Mucosa of descending colon (tissue), 3 donors: ENCODE measurements around the gene LEPR. TPM values are rescaled to one million over a fixed set of nuclear protein-coding genes. Genes with fewer than 3 reads are reported as not detected.
"Not testable (repeated sequence)": the region's sequence is repeated elsewhere in the genome, so short reads cannot be mapped to it uniquely, and the experiment has no call there.

ENCODE experiments used
- ATAC-seq: fragments of 200-7000 bp; cut with Tn5 transposase; one replicate; pipeline ENCODE4 v1.9.1; 2020; ENCODE audit warnings: mild to moderate bottlenecking, moderate library complexity
- DNase-seq, 3 donors: peaks; one replicate each; pipeline ENCODE4 v3.0.0-alpha.2; 2020
- H3K36me3 ChIP-seq: fragments of 200-600 bp; one replicate; pipeline ENCODE4 v1.8.0; 2021; ENCODE audit warnings: low read depth, mild to moderate bottlenecking
- H3K4me1 ChIP-seq: fragments of 200-600 bp; one replicate; pipeline ENCODE4 v1.8.0; 2021; ENCODE audit warnings: low read depth, mild to moderate bottlenecking
- H3K4me3 ChIP-seq: fragments of 200-600 bp; one replicate; pipeline ENCODE4 v1.8.0; 2021; ENCODE audit warnings: mild to moderate bottlenecking
- H3K9me3 ChIP-seq: fragments of 200-600 bp; one replicate; pipeline ENCODE4 v1.8.0; 2021; ENCODE audit warnings: mild to moderate bottlenecking
- CTCF ChIP-seq: fragments of 200-600 bp; IDR thresholded peaks from one replicate; pipeline ENCODE4 v1.8.0; 2022; ENCODE audit warnings: antibody characterized with exemption, mild to moderate bottlenecking
- intact Hi-C, 2 donors: fragments of 100-400 bp; cut with DNase I in 1 of 2; cut with micrococcal nuclease in 1 of 2; formaldehyde crosslinking; loops; one replicate each; pipeline versions ENCODE4 v1.11.0 to v1.11.1; 2022; cut with DNase I, micrococcal nuclease
- long read RNA-seq, 2 donors: library from polyadenylated mRNA; unstranded; transcript quantifications; one replicate each; pipeline ENCODE4 v2.0.0, GENCODE V29; 2019 to 2021
- total RNA-seq, 3 donors: library from RNA; stranded (reverse); fragmentation: NEBNext Ultra II Directional in 2 of 3; extraction: Animal tissue kit (Norgen Biotek cat#: 25700) in 2 of 3; gene quantifications; one replicate each; pipeline versions ENCODE4 v1.2.1 to v1.2.4, GENCODE V29; 2021 to 2023
- donor health status: DM: no; HTN: no; CAD: no; lungs with moderate emphysema.
- donor health status: DM: no; HTN: no; CAD: no.
- donor health status: DM: no; HTN: yes; CAD: no.

The LEPR gene
- total RNA-seq, result 1 to 10 TPM; 2.6 to 7.5 (median 4.6) TPM
- long read RNA-seq, donor 1, full-length matches to known transcripts, result 2 of 14 reads
- long read RNA-seq, donor 1, partial matches to known transcripts, result 0 of 14 reads
- long read RNA-seq, donor 1, other reads (novel, unspliced or antisense), result 12 of 14 reads
- long read RNA-seq, donor 2, partial matches to known transcripts, result 0 of 6 reads
- long read RNA-seq, donor 2, other reads (novel, unspliced or antisense), result 6 of 6 reads

- Histone ChIP-seq H3K4me3 (peak within 1 kb of the TSS; percentile 58), H3K36me3 (no peaks in the 10 kb centered on the region), H3K9me3 (no peaks in the 10 kb centered on the region), H3K4me1 (peaks cover 7% of the 10 kb centered on the region)
- intact Hi-C loops, result no loop called here
- TF ChIP-seq CTCF, result no peak
- ATAC-seq (no peak), DNase-seq (no peak)
Measured at GRCh38 chr1:65420590-65421350, at the start of gene LEPR, which contains the start of gene LEPROT. LEPR (plus strand) TSS chr1:65420668; CDS start chr1:65565566, 144,898 bp downstream. LEPROT (plus strand) TSS chr1:65420668; CDS start chr1:65420725, 57 bp downstream.

GRCh38 chr1:65371544-65371943, 48.9 kb upstream of the LEPR start:
- Histone ChIP-seq H3K36me3 (no peaks in the 10 kb centered on the region), H3K4me3 (no peak overlapping the region), H3K4me1 (no peaks in the 10 kb centered on the region), H3K9me3 (no peaks in the 10 kb centered on the region)
- no peak for TF ChIP-seq CTCF
- ATAC-seq (no peak), DNase-seq (no peak)
- intact Hi-C loops, result no loop called here

- TF ChIP-seq CTCF, result no peak
- no peak for DNase-seq
- no peaks in the 10 kb centered on the region for H3K4me1 ChIP-seq
- no peaks in the 10 kb centered on the region for H3K36me3 ChIP-seq
- ATAC-seq, result no peak
- intact Hi-C loops, result no loop called here
- H3K4me3 ChIP-seq, result no peak overlapping the region
- no peaks in the 10 kb centered on the region for H3K9me3 ChIP-seq
Measured at GRCh38 chr1:65372557-65372956, 47.9 kb upstream of the LEPR start.

- H3K4me3 ChIP-seq, result no peak overlapping the region
- H3K36me3 ChIP-seq, result no peaks in the 10 kb centered on the region
- intact Hi-C loops, result no loop called here
- no peaks in the 10 kb centered on the region for H3K4me1 ChIP-seq
- no peak for ATAC-seq
- TF ChIP-seq CTCF, result no peak
- no peak for DNase-seq
- no peaks in the 10 kb centered on the region for H3K9me3 ChIP-seq
Measured at GRCh38 chr1:65377496-65378246, 42.8 kb upstream of the LEPR start.

GRCh38 chr1:65378247-65378946, 42.1 kb upstream of the LEPR start:
- no peak for TF ChIP-seq CTCF
- ATAC-seq, result no peak
- Histone ChIP-seq H3K4me3 (no peak overlapping the region), H3K9me3 (no peaks in the 10 kb centered on the region), H3K4me1 (no peaks in the 10 kb centered on the region), H3K36me3 (no peaks in the 10 kb centered on the region)
- no peak for DNase-seq
- intact Hi-C loops, result no loop called here

GRCh38 chr1:65384426-65384825, 36.0 kb upstream of the LEPR start:
- H3K9me3 ChIP-seq, H3K4me3 ChIP-seq, intact Hi-C loops, DNase-seq, H3K4me1 ChIP-seq, H3K36me3 ChIP-seq, ATAC-seq: not testable (repeated sequence)
